K562 (cell line): ENCODE measurements around the gene KNSTRN. TPM values are rescaled to one million over a fixed set of nuclear protein-coding genes. Genes with fewer than 3 reads are reported as not detected.

Source experiments
- FUS ChIP-seq: fragments of 200-400 bp; formaldehyde crosslinking; optimal IDR thresholded peaks from 2 replicates; pipeline ENCODE3; 2017; ENCODE audit warnings: low read depth, low read length
- HDAC2 ChIP-seq: fragments of 450-650 bp; IDR thresholded peaks from 2 replicates; pipeline ENCODE4 v1.6.1; 2016; ENCODE audit warnings: mild to moderate bottlenecking
- IRF2 ChIP-seq: sonication (generic); formaldehyde crosslinking; IDR thresholded peaks from 2 replicates; pipeline ENCODE4 v1.8.1; 2022; ENCODE audit warnings: mild to moderate bottlenecking, missing genetic modification reagents
- NCOA4 ChIP-seq: fragments of 450-650 bp; IDR thresholded peaks from 2 replicates; pipeline ENCODE4 v1.6.1; 2018; ENCODE audit warnings: mild to moderate bottlenecking; ENCODE audit not compliant: partially characterized antibody
- POLR3G ChIP-seq: IDR thresholded peaks from 2 replicates; pipeline ENCODE4 v1.6.1; 2011; ENCODE audit not compliant: insufficient read length, insufficient replicate concordance; ENCODE audit errors: extremely low read depth
- PTTG1 ChIP-seq: fragments of 450-650 bp; IDR thresholded peaks from 2 replicates; pipeline ENCODE4 v1.6.1; 2016; ENCODE audit warnings: low read depth, mild to moderate bottlenecking, missing genetic modification characterization, missing compliant biosample characterization
- RCOR1 ChIP-seq, 2 experiments: IDR thresholded peaks; 2 replicates each; pipeline ENCODE4 v1.6.1; 2012; ENCODE audit warnings: low read depth in 2 of 2, low read length in 2 of 2, borderline replicate concordance in 1 of 2, improper control_type of control experiment in 1 of 2
- SAFB2 ChIP-seq: fragments of 200-400 bp; formaldehyde crosslinking; IDR thresholded peaks from 2 replicates; pipeline ENCODE4 v1.6.1; 2018; ENCODE audit warnings: borderline replicate concordance, low read length, low read depth, moderate library complexity; ENCODE audit not compliant: severe bottlenecking
- TAL1 ChIP-seq: fragments of 450-650 bp; IDR thresholded peaks from 2 replicates; pipeline ENCODE4 v1.6.1; 2016; ENCODE audit warnings: mild to moderate bottlenecking
- TEAD4 ChIP-seq, 2 experiments: sonication (generic) in 1 of 2; formaldehyde crosslinking in 1 of 2; IDR thresholded peaks; 2 replicates each; pipeline versions ENCODE4 v1.6.1 to v1.8.0; 2012 to 2022; ENCODE audit warnings: borderline replicate concordance in 1 of 2, inconsistent platforms in 1 of 2, low read length in 1 of 2, mild to moderate bottlenecking in 1 of 2, missing genetic modification reagents in 1 of 2
- YBX1 ChIP-seq: fragments of 450-650 bp; IDR thresholded peaks from 2 replicates; pipeline ENCODE4 v1.7.1; 2016; ENCODE audit warnings: mild to moderate bottlenecking
- ZC3H4 ChIP-seq: sonication (generic); formaldehyde crosslinking; IDR thresholded peaks from 2 replicates; pipeline ENCODE4 v1.9.0; 2021; ENCODE audit warnings: missing genetic modification reagents, borderline replicate concordance
- ZNF780A ChIP-seq: fragments of 250-450 bp; sonication (Bioruptor Pico); IDR thresholded peaks from 2 replicates; pipeline ENCODE4 v1.5.0; 2021; ENCODE audit warnings: mild to moderate bottlenecking
- polyA plus RNA-seq, 8 experiments: library from polyadenylated mRNA; depleted of rRNA in 4 of 8; stranded (reverse) in 5 of 8; unstranded in 3 of 8; fragments of >200 nt; fragmentation: Nextera tagmentation in 2 of 8; fragmentation: Illumina TruSeq in 1 of 8; extraction: Ambion mirVana in 2 of 8; extraction: Trizol in 1 of 8; gene quantifications; 2 replicates each; pipeline versions ENCODE4 v1.2.1 to v1.2.3, GENCODE V29; 2011 to 2014; ENCODE audit warnings: inconsistent platforms in 1 of 8, missing spikeins in 1 of 8
- total RNA-seq, 7 experiments: library from RNA; depleted of rRNA in 6 of 7; stranded (reverse); fragments of >200 nt in 6 of 7; fragmentation: Illumina TruSeq in 2 of 7; extraction: Trizol in 2 of 7; gene quantifications; 2 replicates each; pipeline versions ENCODE4 v1.2.1 to v1.2.3, GENCODE V29; 2011 to 2021; ENCODE audit warnings: low replicate concordance in 1 of 7
- TF ChIP-seq, protein P1 (sequence below): fragments of 250-450 bp; sonication (Bioruptor Pico); IDR thresholded peaks from 2 replicates; pipeline ENCODE4 v1.5.0; 2021
- TF ChIP-seq, protein P2 (sequence below), 2 experiments: fragments of 250-450 bp in 1 of 2; fragments of 450-650 bp in 1 of 2; sonication (Bioruptor Pico) in 1 of 2; IDR thresholded peaks; 2 replicates each; pipeline versions ENCODE4 v1.6.1 to v1.8.0; 2016 to 2021; ENCODE audit warnings: mild to moderate bottlenecking in 2 of 2, moderate library complexity in 2 of 2, missing compliant biosample characterization in 1 of 2, missing genetic modification characterization in 1 of 2
- TF ChIP-seq, protein P3 (sequence below): fragments of 450-650 bp; formaldehyde crosslinking; IDR thresholded peaks from 2 replicates; pipeline ENCODE4 v1.4.0; 2022; ENCODE audit warnings: missing genetic modification characterization
- TF ChIP-seq, protein P4 (sequence below): fragments of 250-450 bp; sonication (Bioruptor Pico); IDR thresholded peaks from 2 replicates; pipeline ENCODE4 v1.5.0; 2021
- TF ChIP-seq, protein P5 (sequence below): sonication (generic); formaldehyde crosslinking; IDR thresholded peaks from 2 replicates; pipeline ENCODE4 v1.8.0; 2023; ENCODE audit warnings: mild to moderate bottlenecking, missing genetic modification reagents

Gene KNSTRN
- total and polyA plus RNA-seq, 9 of the 15 experiments (the other 6 are each of a cell fraction or from before 2014, with no cell fraction given), result 48.7 to 88.2 (median 66.3) TPM

DNA sequence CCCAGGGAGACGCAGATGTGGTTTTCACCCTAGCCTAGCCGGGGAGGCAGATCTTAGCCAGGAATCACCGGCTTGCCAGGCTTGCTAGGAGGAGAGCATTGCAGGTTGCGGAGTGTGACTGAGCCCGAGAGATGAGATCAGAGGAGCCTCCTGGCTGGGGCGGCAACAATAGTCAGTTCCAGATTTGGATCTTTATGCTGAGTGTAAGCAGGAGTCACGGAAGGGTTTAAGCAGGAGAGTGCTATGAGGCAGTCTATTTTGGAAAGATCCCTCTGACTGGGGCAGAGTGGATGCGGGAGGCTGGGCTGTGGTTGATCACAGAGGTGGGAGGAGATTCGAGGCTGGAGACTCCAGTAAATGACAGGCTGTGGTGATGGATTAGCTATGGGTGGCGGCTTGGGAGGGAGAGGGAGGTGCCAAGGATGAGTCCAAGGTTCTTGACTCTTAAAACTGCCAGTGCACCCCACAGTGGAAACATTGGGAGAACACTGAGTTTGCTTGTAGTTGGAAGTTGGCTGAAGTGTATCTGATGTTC is 47.8 kb downstream of the KNSTRN start (continued):
- TF ChIP-seq, protein P1, sequence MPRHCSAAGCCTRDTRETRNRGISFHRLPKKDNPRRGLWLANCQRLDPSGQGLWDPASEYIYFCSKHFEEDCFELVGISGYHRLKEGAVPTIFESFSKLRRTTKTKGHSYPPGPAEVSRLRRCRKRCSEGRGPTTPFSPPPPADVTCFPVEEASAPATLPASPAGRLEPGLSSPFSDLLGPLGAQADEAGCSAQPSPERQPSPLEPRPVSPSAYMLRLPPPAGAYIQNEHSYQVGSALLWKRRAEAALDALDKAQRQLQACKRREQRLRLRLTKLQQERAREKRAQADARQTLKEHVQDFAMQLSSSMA (CRISPR knock-in tag), result no peak
- no peak for TF ChIP-seq POLR3G
- TF ChIP-seq, protein P2, sequence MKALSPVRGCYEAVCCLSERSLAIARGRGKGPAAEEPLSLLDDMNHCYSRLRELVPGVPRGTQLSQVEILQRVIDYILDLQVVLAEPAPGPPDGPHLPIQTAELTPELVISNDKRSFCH (CRISPR knock-in tag; IDR thresholded peaks at IDR 0.05), result no peak
- TF ChIP-seq, protein P2 (tag; IDR thresholded peaks at IDR 0.05), result no peak
- no peak for TF ChIP-seq TEAD4 (IDR thresholded peaks at IDR 0.05; ENCODE audit: low read length)
- TF ChIP-seq TEAD4 (CRISPR knock-in tag; IDR thresholded peaks at IDR 0.05; ENCODE audit: borderline replicate concordance), result no peak
- TF ChIP-seq HDAC2, result peak; percentile 50; the same call in 1 of the 2 replicates
- TF ChIP-seq ZNF780A (CRISPR knock-in tag), result no peak
- TF ChIP-seq YBX1, result no peak
- no peak for TF ChIP-seq NCOA4
- no peak for TF ChIP-seq IRF2 (CRISPR knock-in tag)
- TF ChIP-seq ZC3H4, result no peak
- TF ChIP-seq PTTG1 (tag), result no peak
- TF ChIP-seq, protein P3, sequence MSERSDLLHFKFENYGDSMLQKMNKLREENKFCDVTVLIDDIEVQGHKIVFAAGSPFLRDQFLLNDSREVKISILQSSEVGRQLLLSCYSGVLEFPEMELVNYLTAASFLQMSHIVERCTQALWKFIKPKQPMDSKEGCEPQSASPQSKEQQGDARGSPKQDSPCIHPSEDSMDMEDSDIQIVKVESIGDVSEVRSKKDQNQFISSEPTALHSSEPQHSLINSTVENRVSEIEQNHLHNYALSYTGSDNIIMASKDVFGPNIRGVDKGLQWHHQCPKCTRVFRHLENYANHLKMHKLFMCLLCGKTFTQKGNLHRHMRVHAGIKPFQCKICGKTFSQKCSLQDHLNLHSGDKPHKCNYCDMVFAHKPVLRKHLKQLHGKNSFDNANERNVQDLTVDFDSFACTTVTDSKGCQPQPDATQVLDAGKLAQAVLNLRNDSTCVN (CRISPR knock-in tag), result no peak
- peak in 1 of 2 experiments; percentile 57; a peak in 2 of 4 replicates for TF ChIP-seq RCOR1 (IDR thresholded peaks at IDR 0.05; ENCODE audit: borderline replicate concordance in 1 of 2, low read depth in 2 of 2, low read length in 2 of 2)
- TF ChIP-seq SAFB2, result no peak
- TF ChIP-seq FUS, result no peak
- TF ChIP-seq TAL1, result no peak
- TF ChIP-seq, protein P4, sequence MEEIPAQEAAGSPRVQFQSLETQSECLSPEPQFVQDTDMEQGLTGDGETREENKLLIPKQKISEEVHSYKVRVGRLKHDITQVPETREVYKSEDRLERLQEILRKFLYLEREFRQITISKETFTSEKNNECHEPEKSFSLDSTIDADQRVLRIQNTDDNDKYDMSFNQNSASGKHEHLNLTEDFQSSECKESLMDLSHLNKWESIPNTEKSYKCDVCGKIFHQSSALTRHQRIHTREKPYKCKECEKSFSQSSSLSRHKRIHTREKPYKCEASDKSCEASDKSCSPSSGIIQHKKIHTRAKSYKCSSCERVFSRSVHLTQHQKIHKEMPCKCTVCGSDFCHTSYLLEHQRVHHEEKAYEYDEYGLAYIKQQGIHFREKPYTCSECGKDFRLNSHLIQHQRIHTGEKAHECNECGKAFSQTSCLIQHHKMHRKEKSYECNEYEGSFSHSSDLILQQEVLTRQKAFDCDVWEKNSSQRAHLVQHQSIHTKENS, result no peak
- TF ChIP-seq, protein P5, sequence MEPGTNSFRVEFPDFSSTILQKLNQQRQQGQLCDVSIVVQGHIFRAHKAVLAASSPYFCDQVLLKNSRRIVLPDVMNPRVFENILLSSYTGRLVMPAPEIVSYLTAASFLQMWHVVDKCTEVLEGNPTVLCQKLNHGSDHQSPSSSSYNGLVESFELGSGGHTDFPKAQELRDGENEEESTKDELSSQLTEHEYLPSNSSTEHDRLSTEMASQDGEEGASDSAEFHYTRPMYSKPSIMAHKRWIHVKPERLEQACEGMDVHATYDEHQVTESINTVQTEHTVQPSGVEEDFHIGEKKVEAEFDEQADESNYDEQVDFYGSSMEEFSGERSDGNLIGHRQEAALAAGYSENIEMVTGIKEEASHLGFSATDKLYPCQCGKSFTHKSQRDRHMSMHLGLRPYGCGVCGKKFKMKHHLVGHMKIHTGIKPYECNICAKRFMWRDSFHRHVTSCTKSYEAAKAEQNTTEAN (CRISPR knock-in tag), result no peak
